Activated CD8-positive, alpha-beta memory T cell treated with anti-CD3 and anti-CD28 coated beads for 36 hours (primary cell): ENCODE measurements around the gene SPTBN5. TPM values are rescaled to one million over a fixed set of nuclear protein-coding genes. Genes with fewer than 3 reads are reported as not detected.

Experiments
- CTCF ChIA-PET: fragments of 350-600 bp; sonication (Branson Sonifier 250); formaldehyde crosslinking; loops from one replicate; lab custom pipeline; 2021; ENCODE audit warnings: antibody characterized with exemption; lab: Charles Lee
- POLR2A ChIA-PET: fragments of 350-600 bp; sonication (Branson Sonifier 250); formaldehyde crosslinking; loops from one replicate; lab custom pipeline; 2021; ENCODE audit warnings: antibody characterized with exemption; lab: Charles Lee
- total RNA-seq, 2 experiments: library from RNA; stranded (reverse); gene quantifications; one replicate each; pipeline ENCODE4 v1.2.3, GENCODE V29; 2021

The SPTBN5 gene
- total RNA-seq = under 1 TPM; 0.21 to 0.23 TPM

DNA sequence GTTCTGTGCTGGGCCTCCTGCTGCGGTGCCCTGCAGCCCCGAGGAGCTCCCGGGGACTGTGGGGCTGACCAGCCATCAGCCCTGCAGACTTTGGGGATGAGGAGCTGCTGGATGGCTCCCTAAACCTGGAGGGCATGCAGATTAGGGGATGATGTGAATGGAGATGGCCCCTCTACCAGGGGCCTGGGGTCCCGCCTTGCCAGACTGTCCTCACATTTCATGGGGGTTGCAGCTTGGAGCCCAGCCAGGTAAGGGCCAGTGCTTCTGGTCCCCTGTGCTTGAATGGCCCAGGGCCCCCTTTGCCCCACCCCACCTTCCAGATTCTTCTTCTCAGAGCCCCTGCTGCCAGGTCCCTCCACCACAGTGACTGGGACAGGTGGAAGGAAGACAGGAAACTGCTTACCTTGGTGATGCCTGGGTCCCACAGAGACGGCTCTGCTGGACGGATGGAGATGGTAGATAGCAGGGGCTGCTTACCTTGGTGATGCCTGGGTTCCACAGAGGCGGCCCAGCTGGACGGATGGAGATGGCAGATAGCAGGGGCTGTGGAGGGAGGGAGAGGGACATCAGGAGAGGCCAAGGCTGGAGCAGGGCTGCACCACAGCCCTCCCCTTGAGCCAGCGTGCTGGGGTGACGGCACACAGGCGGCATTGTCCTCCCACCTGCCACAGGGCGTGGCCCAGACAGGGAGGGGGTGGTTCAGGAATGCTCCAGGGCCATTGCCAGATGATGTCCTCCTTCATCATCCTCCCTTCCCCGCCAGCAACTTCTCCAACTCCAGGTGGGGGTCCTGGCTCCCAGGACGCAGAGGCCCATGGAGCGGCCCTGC, at the start of gene SPTBN5:
Gene SPTBN5 (minus strand): TSS at position 632 of the 829 bp plus-strand sequence. CDS start 556 bp downstream, at position 76.
- ChIA-PET POLR2A (no interaction called here), CTCF (interaction anchor here (1.0 to 2.5 kb wide), 5 partner anchors 10 to 77 kb away, joined by 3 to 9 read pairs (median 6); no protein-coding TSS in a partner anchor)

DNA sequence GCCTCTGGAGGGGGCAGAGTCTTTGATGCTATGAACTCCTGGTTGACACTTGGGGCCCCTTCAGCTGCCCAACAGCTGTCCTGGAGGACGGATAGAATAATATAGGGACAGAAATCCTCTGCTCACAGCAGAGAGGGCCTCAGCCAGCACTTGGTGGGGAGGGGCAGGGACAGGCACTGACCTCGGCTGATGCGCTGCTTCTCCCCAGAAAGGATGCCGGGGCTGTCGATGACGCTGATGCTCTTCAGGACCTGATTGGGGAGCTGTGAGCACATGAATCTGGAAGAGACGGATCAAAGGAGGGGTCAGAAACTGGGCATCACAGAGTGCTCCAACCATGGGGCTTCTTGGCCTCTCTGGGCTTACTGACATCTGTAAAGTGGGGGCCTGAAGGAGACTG, 49.0 kb upstream of the SPTBN5 start:
- CTCF ChIA-PET = no interaction called here
- POLR2A ChIA-PET = no interaction called here

DNA sequence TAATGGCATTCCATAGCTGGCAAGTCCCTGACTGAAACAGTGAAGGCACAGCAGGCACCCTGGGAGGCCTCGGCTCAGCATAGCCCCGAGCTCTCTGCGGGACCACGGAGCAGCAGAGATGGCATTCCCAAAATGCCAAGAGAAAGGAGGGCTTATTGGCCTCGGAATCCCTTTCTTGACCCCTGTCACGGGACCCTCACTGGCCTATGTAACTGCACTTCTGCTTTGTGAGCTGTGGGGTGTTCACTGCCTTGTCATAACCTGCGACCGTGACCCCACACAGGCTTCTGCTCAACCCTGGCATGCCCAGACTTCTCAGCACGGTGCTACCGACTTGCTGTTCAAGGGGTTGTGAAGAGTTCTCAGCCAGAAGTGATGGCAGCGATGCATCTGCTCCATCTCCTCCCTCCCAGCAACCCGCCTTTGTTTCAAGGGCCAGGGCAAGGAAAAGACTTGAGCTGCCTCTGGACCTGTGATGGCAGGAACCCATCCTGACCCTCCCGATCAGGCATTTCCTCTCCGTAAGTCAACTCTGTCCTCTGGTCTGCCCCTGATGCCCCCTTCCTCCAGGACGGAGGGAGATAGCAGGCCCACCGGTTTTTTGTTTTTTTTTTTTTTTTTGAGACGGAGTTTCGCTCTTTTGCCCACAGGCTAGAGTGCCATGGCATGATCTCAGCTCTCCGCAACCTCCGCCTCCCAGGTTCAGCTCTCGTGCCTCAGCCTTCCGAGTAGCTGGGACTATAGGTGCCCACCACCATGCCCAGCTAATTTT, 48.0 kb upstream of the SPTBN5 start:
- CTCF ChIA-PET = interaction anchor here (2.3 kb wide), 1 partner anchor 168 kb away, joined by 5 read pairs; the partner anchor contains the start of gene MAPKBP1
- POLR2A ChIA-PET = interaction anchor here (0.7 to 3.3 kb wide), 2 partner anchors 29 to 761 kb away, joined by 3 to 25 read pairs; partner anchors contain the start of gene EHD4

DNA sequence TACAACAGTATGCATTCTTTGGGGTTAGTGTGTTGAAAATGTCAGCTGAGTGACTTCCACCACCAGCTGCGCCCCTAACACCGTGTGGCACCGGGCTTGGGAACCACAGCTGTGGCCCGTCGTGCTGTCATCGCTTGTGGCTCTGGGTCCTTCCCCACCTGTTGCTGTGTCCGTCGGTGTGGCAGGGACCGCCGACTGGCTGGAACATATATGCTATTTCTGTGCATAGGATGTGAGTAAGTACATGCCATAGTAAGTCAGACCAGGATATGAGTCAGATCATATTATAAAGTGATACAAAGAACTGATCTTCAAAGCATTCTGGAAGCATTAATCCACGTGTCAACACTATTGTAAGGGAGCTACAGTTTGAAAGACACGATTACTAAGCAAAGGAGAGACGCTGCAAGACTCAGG, 46.6 kb upstream of the SPTBN5 start:
- ChIA-PET CTCF (interaction anchor here (1.1 to 8.2 kb wide), 3 partner anchors 31 to 167 kb away, joined by 3 to 55 read pairs (median 5); partner anchors contain the start of genes EHD4 and MAPKBP1), POLR2A (interaction anchor here (0.8 to 3.3 kb wide), 3 partner anchors 9 to 554 kb away, joined by 3 to 25 read pairs (median 4); partner anchors contain the start of gene EHD4)

DNA sequence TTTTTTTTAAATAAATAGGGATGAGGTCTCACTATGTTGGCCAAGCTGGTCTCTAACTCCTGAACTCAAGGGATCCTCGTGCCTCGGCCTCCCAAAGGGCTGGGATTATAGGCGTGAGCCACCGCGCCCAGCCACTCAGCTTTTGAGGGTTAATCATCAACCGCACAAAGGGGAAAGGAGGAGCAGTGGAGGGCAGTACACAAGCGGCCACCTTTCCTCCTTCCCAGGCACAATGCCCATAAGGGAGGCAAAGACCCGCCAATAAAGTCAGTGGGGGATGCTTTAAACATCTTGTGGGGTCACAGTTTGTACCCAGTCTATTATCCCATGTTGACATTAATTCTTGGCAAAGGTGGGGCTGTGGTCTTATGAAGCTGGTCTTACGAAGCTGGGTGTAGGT, 46.1 kb upstream of the SPTBN5 start:
- ChIA-PET CTCF (interaction anchor here (1.1 to 8.2 kb wide), 3 partner anchors 31 to 166 kb away, joined by 3 to 55 read pairs (median 5); partner anchors contain the start of genes EHD4 and MAPKBP1), POLR2A (interaction anchor here (1.0 to 3.3 kb wide), 2 partner anchors 31 to 555 kb away, joined by 3 to 25 read pairs; partner anchors contain the start of gene EHD4)

DNA sequence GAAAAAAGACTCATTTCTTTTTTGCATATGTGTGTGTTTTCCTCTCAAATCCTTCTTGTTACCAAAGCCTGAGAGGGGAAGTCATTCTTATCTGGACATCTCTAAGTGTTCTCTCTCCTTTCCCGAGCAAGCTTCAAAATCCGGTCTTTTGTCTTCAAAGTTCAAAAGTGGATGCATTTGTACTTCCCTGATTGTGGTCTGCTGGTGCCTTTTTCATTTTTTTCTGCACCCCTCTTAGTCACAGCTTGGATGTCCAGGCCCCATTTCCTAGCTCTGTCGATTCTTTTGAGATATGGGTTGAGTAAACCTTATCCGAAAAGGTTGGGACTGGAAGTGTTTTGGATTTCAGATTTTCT, 43.7 kb upstream of the SPTBN5 start:
- ChIA-PET CTCF (interaction anchor here (0.5 to 8.2 kb wide), 4 partner anchors 16 to 34 kb away, joined by 3 to 55 read pairs (median 3); partner anchors contain the start of gene EHD4), POLR2A (interaction anchor here (0.7 to 4.2 kb wide), 2 partner anchors 34 to 124 kb away, joined by 6 to 67 read pairs; partner anchors contain the start of gene EHD4)

DNA sequence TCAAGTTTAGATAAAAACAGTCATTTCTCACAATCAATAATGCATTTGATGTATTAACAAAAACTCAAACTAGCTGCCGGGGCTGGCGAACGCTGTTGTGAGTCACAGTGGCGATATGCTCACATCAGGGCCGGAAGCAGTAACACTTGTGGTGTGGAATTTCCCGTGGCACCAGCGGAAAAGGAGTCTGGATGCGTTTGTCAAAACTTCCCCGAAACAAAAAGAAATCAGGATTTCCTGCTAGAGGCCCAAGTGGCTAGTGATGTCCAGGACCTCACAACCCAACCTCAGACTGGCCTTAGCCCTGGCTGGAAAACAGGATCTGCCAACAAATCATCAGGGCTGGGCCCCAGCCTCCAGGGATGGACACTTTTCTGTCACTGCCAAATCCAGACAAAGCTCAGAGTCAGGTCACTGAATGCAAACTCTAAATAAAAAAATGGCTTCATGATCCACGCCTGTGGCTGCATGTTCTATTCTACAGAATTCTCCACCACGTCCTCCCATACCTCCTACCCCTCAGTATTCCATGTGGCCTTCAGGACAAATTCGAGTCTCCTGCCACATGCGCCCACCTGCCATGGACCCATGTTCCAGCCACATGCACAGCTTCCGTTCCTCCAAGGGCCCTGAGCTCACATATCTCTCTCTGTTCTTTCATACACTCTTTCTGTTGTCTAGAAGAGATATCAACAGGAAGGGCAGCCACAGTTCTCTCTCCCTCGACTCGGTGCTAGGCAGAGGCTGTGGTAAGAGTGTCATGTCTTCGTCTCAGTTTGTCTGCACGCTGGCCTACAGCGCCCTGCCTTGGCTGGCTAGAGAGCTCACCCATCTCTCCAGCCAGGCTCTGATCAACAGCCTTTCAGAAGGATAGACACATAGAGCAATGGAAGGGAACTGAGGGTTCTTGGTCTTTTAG, 43.1 kb upstream of the SPTBN5 start:
- ChIA-PET POLR2A (interaction anchor here (0.7 to 4.2 kb wide), 3 partner anchors 30 to 125 kb away, joined by 3 to 67 read pairs (median 6); partner anchors contain the start of gene EHD4), CTCF (interaction anchor here (0.5 to 8.2 kb wide), 5 partner anchors 17 to 44 kb away, joined by 3 to 55 read pairs (median 3); partner anchors contain the start of gene EHD4)

DNA sequence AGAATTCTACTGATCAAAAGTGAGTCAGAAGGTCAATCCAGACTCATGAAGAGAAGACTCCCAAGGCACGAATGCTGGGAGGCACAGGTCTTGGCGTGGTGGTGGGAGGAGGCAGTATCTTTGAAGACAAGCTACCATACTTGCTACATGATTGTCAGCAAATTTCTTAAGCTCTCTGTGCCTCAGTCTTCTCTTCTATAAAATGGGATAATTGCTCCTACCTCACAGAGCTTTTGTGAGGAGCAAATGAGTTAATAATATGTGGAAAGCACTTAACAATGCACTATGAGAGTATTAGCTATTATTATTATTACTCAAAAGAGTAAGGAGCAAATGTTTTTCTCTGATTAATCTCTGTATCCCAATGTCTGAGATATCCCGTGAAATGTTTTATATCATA, 42.3 kb upstream of the SPTBN5 start:
- CTCF ChIA-PET = interaction anchor here (0.6 to 8.2 kb wide), 3 partner anchors 35 to 148 kb away, joined by 3 to 55 read pairs (median 6); partner anchors contain the start of gene EHD4

DNA sequence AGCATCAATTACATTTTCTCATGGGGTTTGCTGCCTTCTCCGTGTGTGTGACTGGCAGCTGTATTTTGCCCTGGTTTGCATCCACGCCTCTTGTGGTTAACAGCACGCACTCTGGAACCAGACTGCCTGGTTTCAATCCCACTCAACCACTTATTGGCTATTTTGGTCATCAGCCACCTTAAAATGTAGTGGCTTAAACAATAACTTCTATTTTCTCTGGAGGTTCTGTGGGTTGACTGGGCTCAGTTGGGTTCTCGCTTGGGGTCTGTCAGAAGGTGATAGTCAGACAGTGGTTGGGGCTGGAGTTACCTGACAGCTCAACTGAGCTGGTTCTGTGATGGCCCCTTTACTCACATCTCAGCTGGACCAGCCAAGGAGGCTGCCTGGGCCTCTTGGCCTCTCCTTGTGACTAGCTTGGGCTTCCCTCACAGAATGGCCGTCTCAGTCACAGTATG, 41.7 kb upstream of the SPTBN5 start:
- ChIA-PET CTCF (interaction anchor here (0.6 to 8.2 kb wide), 3 partner anchors 36 to 149 kb away, joined by 3 to 55 read pairs (median 6); partner anchors contain the start of gene EHD4), POLR2A (interaction anchor here (0.5 to 4.2 kb wide), 3 partner anchors 17 to 36 kb away, joined by 3 to 67 read pairs (median 4); partner anchors contain the start of gene EHD4)

More for the DNA sequence above, 42.3 kb upstream of the SPTBN5 start:
- POLR2A ChIA-PET = interaction anchor here (0.9 to 4.2 kb wide), 2 partner anchors 30 to 35 kb away, joined by 3 to 67 read pairs; partner anchors contain the start of gene EHD4

DNA sequence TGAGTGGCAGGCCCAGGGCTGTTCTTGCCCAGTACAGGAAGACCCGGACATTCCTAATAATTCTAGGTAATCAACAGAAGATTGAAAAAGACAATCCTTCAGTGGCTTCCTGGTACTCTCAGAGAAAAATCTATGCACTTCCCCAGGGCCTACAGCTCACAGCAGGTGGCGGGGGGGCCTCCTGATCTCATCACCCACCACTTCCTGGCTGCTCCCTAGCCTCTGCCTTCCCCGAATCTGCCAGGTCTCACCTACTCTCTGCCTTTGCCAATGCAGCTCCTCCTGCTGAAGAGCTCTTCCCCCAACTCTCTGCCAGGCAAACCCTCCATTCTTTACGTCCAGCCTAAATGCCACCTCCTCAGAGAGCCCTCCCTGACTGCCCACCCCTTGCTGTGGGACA, 41.0 kb upstream of the SPTBN5 start:
- ChIA-PET POLR2A (interaction anchor here (0.5 to 4.2 kb wide), 2 partner anchors 18 to 36 kb away, joined by 4 to 67 read pairs; partner anchors contain the start of gene EHD4), CTCF (interaction anchor here (8.2 kb wide), 1 partner anchor 36 kb away, joined by 55 read pairs; the partner anchor contains the start of gene EHD4)

DNA sequence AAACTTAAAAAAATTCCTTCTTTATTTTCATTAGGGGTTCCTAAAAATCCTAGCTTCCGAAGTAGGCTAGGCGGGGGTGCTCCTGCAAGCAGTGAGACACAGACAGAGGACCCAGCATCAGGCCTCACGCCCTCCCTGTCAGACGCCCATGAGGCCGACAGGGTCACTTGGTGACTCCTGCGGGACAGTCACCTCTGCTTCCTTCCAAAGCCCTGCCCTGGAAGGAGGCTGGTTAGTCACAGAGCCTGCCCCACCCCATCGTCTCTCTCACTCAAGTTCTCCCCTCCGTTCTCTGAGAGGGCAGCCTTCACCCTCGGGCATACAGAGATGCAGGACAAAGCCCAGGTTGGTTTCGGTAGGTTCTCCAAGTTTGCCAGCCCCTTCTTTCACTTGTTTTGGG, 39.9 kb upstream of the SPTBN5 start:
- ChIA-PET CTCF (interaction anchor here (1.0 to 8.2 kb wide), 3 partner anchors 29 to 48 kb away, joined by 4 to 55 read pairs (median 4); partner anchors contain the start of gene EHD4), POLR2A (interaction anchor here (4.2 kb wide), 1 partner anchor 38 kb away, joined by 67 read pairs; the partner anchor contains the start of gene EHD4)

DNA sequence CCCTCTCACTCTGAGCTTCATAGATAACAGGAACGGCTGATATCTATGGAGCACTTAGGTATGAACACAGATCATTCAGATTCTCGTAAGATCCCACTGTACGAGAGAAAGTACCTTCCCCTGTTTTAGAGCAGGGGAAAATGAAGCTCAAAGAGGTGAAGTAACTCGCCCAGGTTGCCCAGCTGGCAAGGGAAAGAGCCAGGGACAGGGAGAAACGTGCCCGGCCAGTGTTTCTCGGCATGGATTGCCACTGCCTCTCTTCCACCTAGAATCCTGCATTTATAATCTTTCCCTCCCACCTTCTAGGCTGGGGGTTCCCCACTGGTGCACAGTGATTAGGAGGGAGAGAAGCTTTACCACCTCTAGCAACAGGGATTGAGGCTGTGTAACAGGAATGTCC, 39.5 kb upstream of the SPTBN5 start:
- POLR2A ChIA-PET = no interaction called here
- CTCF ChIA-PET = interaction anchor here (1.0 to 8.2 kb wide), 3 partner anchors 28 to 48 kb away, joined by 4 to 55 read pairs (median 4); partner anchors contain the start of gene EHD4

DNA sequence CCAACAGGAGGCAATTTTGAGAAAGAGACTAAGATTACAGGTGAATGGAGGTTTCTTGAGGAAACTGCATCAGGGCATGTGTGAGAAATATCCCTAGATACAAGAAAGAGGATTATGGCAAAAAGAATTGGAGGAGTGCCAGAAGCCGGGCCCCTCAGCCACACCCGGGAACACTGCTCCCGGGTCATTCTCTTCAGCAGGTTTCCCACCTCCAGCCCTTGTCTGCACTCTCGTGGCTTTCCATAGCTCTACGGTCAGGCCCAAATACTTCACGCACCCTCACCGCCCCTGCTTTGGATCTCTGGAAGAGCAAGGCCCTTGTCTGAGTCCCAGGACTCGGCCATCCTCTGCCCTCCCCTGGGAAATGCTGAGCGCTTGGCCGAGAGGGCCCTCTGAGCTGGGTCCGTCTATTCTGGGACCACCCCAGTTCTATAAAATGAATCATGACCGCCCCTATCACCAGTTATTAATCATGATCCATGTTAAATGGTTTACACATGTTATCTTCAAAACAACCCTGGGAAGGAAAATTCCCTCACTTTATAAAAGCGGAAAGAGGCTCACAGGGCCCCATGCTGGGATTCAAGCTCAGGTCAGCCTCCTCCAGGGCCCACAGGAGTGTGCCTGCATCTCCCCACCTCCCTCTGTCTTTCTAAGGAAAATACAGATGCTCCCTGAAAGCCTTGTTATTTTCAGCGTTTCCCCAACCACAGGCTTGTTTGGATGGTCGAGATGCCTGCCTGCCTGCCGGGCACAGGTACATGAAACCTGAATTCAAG, 38.8 kb upstream of the SPTBN5 start:
- CTCF ChIA-PET = interaction anchor here (1.0 to 8.2 kb wide), 3 partner anchors 38 to 49 kb away, joined by 3 to 55 read pairs (median 4); partner anchors contain the start of gene EHD4

DNA sequence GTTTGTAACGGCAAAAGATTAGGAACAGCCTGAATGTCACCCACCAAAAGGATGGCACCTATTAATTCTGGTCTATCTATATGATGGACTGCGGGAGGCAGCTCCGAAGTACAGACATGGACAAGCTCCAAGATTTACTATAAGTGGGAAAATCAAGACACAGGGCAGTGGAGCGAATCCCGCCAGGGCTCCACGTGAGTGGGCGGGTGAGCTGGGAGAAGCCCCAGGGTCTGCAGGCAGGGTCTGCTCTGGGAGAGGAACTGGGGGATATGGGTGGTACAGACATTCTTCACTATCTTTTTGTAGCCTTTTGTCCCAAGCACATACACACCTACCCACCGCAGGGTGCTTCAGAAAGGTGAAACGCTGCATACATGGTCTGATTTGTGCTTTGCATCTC, 38.2 kb upstream of the SPTBN5 start:
- ChIA-PET POLR2A (interaction anchor here (0.6 kb wide), 1 partner anchor 9 kb away, joined by 4 read pairs; no protein-coding TSS in a partner anchor), CTCF (interaction anchor here (1.0 kb wide), 1 partner anchor 37 kb away, joined by 3 read pairs; no protein-coding TSS in a partner anchor)

More for the DNA sequence above, 38.8 kb upstream of the SPTBN5 start:
- POLR2A ChIA-PET = no interaction called here

DNA sequence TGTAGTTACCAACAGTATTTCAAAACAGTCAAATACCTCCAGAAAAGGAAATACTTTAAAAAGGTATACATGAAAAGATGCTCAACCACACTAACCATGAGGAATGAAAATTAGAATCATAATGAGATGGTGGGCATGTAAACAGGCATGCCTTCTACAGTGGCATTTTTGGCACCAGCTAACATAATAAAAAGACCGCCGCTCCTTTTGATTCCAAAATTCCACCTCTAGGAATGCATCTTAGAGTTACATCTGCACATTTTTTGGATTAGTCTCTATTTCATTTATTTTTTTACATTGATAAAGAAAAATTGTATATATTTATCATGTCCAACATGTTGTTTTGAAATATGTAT, 37.0 kb upstream of the SPTBN5 start:
- ChIA-PET CTCF (no interaction called here), POLR2A (interaction anchor here (0.9 kb wide), 1 partner anchor 42 kb away, joined by 3 read pairs; no protein-coding TSS in a partner anchor)
